HG02642 (cell line): Measurements from ENCODE around the gene STPG4.

ENCODE experiments used
- ATAC-seq: cut with Tn5 transposase; IDR thresholded peaks from one replicate; pipeline ENCODE4 v1.9.1; 2021; ENCODE audit warnings: mild to moderate bottlenecking; ENCODE audit not compliant: unreplicated experiment, poor library complexity

The STPG4 gene

DNA sequence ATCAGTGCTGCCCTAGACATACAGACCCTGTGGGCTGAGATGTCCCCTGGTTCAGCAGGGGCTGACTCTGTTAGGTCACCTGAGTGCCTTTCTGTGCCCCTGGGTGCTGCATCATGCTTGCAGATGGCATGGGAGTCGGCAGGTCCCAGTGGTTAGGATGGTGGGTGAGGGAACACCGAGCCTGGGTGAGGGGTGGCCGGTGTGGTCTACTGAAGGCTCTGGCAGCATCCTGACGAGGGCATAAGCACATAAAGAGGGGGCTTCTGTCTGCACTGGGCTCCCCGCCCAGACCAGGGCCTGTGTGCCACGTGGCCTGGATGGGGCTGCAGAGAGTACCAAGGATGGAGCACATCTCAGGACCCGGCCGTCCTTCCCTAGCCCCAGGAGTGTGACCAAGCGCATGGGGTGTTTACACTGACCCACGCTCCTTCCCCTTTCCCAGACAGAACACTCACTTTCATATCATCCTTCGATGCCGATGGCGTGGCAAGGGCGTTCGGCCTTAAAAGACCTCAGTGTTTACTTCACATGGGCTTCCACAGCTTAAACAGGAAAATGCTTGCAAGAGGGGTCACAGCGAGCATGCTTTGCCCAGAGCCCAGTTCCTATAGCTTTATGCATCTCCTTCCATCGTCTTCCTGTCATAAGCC is 115.1 kb downstream of the STPG4 start:
- ATAC-seq = no peak

DNA sequence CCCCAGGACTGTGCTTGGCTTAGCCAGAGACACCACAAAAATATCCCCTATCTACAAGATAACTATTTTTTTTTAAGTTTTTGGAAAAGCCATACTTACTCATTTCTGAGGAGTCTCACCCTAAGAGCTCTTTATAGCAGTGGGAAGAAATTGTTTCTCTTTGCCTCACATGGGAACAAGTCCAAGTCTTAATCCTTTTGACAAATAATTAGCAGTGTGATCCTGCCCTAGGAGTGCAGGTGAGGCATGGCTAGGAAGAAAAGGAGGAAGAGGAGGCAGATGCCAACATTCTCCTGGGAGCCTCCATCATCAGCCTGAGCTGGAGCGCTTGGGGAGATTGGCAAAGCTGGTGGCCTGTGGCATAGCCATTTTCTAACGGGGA is 115.6 kb downstream of the STPG4 start:
- no peak for ATAC-seq

DNA sequence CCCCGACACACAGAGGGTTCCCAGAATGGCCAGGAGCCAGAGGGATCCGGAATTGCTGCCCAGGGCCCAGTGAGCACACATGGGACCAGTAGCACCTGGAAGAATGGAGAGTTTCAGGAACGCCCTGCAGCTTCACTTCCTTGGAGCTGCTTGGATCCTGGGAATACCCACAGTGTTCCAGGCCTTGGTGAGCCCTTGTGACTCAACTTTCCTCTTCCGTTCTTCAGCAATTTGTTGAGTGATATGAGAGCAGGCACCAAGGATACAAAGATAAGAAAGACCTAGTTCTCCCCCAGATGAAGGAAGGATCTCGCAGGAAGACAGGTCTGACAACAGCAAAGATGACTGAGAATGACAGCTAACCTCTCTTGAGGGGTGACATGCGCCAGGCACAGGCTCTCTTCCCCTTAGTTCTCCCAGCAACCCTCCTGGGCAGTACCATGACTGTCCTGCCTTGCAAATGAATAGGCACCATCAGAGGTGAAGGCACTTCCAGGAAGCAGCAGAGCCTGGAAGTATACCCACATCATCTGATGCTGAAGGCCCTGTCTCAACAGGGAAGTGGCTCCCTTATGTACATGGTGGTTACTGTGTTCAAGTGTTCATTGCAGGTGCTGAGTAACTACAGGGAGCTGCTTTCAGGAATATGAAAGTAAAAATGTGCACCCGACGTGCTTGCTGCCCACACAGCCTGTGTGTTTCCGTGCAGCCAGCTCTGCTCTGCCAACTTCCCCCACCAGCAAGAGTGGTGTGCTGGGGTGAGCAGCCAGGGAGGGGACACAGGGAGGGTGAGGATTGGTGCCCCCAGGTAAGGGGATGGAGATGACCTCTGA is 116.2 kb downstream of the STPG4 start:
- peak; percentile 49 for ATAC-seq

DNA sequence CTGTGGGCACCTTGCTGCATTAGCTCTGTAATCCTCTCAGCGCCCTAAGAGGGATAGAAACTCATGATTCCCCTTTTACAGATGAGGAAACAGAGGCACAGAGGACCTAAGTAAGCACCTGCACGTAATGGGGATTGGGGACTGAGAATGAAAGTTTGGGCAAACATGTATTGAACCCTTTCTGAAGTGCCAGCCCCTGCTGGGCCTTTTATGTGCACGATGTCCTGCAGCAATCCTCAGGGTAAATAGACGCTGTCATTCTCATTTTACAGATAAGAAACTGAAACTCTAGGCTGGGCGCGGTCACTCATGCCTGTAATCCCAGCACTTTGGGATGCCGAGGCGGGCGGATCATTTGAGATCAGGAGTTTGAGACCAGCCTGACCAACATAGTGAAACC is 117.4 kb downstream of the STPG4 start:
- ATAC-seq = no peak
